ENCODE measurements around the gene ATRNL1.

Gene ATRNL1

DNA sequence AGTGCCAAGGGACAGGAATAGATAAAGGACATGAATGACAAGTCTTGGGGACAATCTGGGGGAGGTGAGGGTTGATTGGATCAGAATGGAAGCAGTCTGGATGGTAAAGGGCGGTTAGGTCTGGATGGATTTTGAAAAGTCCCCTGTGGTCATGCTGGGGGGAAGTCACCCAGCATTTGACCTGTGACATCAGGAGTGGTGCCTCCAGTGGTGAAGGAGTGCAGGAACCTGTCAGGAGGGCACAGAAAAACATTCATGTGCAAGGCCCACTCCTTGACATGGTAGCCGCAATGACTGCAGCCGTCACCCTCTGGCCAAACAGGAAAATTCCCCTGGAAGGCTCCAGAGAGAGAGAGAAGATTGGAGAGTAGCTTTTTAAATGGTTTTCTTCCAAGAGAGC is 875.1 kb downstream of the ATRNL1 start:
- TF ChIP-seq, protein P1, sequence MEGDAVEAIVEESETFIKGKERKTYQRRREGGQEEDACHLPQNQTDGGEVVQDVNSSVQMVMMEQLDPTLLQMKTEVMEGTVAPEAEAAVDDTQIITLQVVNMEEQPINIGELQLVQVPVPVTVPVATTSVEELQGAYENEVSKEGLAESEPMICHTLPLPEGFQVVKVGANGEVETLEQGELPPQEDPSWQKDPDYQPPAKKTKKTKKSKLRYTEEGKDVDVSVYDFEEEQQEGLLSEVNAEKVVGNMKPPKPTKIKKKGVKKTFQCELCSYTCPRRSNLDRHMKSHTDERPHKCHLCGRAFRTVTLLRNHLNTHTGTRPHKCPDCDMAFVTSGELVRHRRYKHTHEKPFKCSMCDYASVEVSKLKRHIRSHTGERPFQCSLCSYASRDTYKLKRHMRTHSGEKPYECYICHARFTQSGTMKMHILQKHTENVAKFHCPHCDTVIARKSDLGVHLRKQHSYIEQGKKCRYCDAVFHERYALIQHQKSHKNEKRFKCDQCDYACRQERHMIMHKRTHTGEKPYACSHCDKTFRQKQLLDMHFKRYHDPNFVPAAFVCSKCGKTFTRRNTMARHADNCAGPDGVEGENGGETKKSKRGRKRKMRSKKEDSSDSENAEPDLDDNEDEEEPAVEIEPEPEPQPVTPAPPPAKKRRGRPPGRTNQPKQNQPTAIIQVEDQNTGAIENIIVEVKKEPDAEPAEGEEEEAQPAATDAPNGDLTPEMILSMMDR (IDR thresholded peaks at IDR 0.05; ENCODE audit: low read depth, low read length), result no peak
- Histone ChIP-seq H3K9me3 (no peaks in the 10 kb centered on the region), H3K4me1 (no peaks in the 10 kb centered on the region), H3K4me3 (ENCODE audit: low read depth, low read length) (no peak overlapping the region), H3K27me3 (no peaks in the 10 kb centered on the region), H3K36me3 (no peaks in the 10 kb centered on the region)
- no peak for DNase-seq

DNA sequence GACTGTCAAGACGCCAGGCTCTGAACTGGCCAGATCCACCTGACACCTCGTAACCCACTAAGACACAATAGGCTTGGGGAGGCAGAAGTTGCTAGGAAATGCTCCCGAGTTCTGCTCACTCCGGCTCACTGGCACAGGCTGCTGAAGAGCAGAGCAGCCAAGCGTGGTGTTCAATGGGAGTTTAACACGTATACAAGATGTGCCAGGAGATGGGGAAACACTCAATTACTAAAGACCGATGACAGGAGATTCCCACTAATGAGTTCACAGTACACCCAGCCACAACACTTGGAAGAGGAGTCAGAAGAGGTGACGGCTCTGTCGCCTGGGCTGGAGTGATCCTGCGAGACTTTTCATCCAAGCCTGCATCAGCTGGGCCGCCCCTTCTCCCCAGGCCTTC is 876.4 kb downstream of the ATRNL1 start:
- no peak for DNase-seq

DNA sequence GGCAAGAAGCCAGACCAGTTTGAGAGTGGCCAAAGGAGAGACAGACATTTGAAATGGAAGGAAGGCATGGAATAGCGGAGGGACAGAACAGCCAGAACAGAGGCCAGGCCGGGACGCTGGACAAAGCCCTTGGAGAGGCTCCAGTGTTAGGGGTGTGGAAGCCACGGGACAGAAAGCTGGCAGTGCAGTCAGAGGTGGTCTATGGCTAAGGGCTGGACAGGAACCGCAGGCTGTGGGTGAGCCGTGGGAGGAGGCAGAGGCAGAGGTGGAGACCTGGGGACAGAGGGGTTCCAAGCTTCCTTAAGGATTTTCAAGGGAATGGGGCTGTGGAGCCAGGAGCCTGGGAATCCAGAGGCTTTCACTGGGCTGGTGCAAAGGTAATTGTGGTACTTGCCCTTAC is 878.8 kb downstream of the ATRNL1 start:
- TF ChIP-seq, protein P1 (IDR thresholded peaks at IDR 0.05; ENCODE audit: low read depth, low read length), result no peak
- Histone ChIP-seq H3K36me3 (no peaks in the 10 kb centered on the region), H3K27me3 (no peaks in the 10 kb centered on the region), H3K4me3 (ENCODE audit: low read depth, low read length) (no peak overlapping the region), H3K9me3 (no peaks in the 10 kb centered on the region), H3K4me1 (no peaks in the 10 kb centered on the region)
- DNase-seq, result no peak

More for the DNA sequence above, 876.4 kb downstream of the ATRNL1 start:
- TF ChIP-seq, protein P1 (IDR thresholded peaks at IDR 0.05; ENCODE audit: low read depth, low read length), result no peak
- Histone ChIP-seq H3K36me3 (no peaks in the 10 kb centered on the region), H3K4me1 (no peaks in the 10 kb centered on the region), H3K27me3 (no peaks in the 10 kb centered on the region), H3K9me3 (no peaks in the 10 kb centered on the region), H3K4me3 (ENCODE audit: low read depth, low read length) (no peak overlapping the region)

DNA sequence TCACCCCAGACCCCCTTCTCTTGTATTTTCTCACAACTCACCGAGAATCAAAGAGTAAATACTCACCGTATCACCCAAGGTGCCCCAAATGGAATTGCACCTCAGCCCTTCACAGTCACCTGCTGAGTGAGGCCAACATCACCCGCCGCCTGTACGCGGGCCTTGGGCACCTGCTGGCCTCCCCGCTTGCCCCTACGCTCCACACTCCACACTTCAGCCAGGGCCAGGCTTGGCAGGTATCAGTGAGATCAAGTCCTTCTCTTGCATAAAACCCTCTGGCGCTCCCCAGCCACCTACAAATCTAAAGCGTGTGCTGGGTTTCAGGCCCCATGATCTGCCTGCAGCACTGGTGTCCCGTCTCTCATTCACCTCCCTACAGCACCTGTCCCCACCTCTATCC is 879.3 kb downstream of the ATRNL1 start:
- Histone ChIP-seq H3K9me3 (no peaks in the 10 kb centered on the region), H3K36me3 (no peaks in the 10 kb centered on the region), H3K4me1 (no peaks in the 10 kb centered on the region), H3K27me3 (no peaks in the 10 kb centered on the region), H3K4me3 (ENCODE audit: low read depth, low read length) (no peak overlapping the region)
- DNase-seq, result no peak
- TF ChIP-seq, protein P1 (IDR thresholded peaks at IDR 0.05; ENCODE audit: low read depth, low read length), result no peak

DNA sequence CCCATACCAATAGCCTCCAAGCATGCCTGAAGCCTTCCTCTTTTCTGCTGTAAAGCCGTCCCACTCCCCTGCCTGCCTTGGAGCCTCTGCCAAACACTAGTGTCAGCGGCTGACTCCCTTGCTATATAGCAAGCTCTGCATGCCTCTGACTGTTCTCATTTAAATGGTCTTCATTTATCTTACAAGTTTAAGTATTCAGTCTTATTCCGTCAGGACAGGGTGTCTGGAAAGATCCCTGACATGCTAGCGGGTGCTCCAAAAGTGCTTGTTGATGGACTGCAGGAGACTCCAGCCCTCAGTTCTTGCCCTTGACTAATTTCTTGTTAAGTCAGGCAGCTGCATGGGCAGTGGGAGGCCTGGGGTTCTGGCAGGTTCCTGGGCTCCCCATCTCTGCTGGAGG is 881.2 kb downstream of the ATRNL1 start:
- no peaks in the 10 kb centered on the region for H3K9me3 ChIP-seq

DNA sequence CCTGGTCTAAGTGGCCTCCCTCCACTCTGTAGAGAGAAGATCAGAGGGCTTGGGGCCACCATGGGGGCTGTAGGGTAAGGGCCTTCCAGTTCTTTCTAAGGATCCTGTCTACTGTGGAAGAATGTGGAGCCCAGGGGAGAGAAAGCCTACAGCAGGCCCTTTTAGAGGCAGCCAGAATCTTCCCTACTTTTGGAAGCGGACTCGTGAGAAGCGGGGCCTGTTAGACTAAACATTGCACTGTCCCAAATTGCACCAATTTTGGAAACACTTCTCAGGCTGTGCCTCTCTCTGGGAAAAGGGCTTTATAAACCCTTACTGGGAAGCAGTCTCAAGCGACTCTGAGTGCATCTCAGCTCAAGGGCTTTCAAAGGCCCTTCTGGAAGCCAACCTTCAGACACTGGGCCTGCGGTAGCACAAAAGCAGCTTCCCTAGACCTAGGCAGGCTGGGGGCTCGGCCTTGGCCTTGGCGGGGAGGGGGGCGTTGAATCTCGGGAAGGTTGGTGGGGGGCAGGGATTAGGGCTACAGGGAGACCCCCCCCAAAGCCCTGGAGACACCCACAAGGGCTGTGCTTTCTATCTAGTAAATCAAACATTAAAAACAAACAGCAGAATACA is 881.8 kb downstream of the ATRNL1 start:
- TF ChIP-seq, protein P1 (IDR thresholded peaks at IDR 0.05; ENCODE audit: low read depth, low read length), result no peak
- Histone ChIP-seq H3K36me3 (no peaks in the 10 kb centered on the region), H3K4me3 (ENCODE audit: low read depth, low read length) (no peak overlapping the region), H3K4me1 (no peaks in the 10 kb centered on the region), H3K9me3 (no peaks in the 10 kb centered on the region), H3K27me3 (no peaks in the 10 kb centered on the region)
- DNase-seq, result no peak

More for the DNA sequence above, 881.2 kb downstream of the ATRNL1 start:
- no peak for DNase-seq
- TF ChIP-seq, protein P1 (IDR thresholded peaks at IDR 0.05; ENCODE audit: low read depth, low read length), result no peak
- Histone ChIP-seq H3K4me1 (no peaks in the 10 kb centered on the region), H3K27me3 (no peaks in the 10 kb centered on the region), H3K4me3 (ENCODE audit: low read depth, low read length) (no peak overlapping the region), H3K36me3 (no peaks in the 10 kb centered on the region)

Data from BE2C (cell line).